GM20000 (cell line): ENCODE measurements around the gene KSR1.
A peak's percentile ranks its signal among the peaks of the same experiment; 100 is the strongest.
"Not testable (repeated sequence)": the region's sequence is repeated elsewhere in the genome, so short reads cannot be mapped to it uniquely, and the experiment has no call there.

Experiments used
- DNase-seq: peaks from one replicate; pipeline ENCODE4 v3.0.0; 2012; ENCODE audit warnings: low spot score
- CTCF ChIP-seq: IDR thresholded peaks from 2 replicates; pipeline ENCODE4 v1.5.1; 2012; ENCODE audit warnings: mild to moderate bottlenecking, control low read depth; ENCODE audit errors: extremely low read depth, missing control alignments

KSR1 gene

GRCh38 chr17:27634026-27634335 is 177.7 kb downstream of the KSR1 start:
- DNase-seq = no peak

GRCh38 chr17:27634776-27635175 is 178.5 kb downstream of the KSR1 start:
- DNase-seq = no peak
- no peak for TF ChIP-seq CTCF

More at GRCh38 chr17:27634026-27634335, 177.7 kb downstream of the KSR1 start:
- TF ChIP-seq CTCF = no peak

- DNase-seq = peak; percentile 51
- TF ChIP-seq CTCF = no peak
These were observed 179.1 kb downstream of the KSR1 start for GRCh38 chr17:27635275-27635823.

GRCh38 chr17:27636005-27636520 is 179.8 kb downstream of the KSR1 start:
- not testable (repeated sequence) for DNase-seq

GRCh38 chr17:27637818-27638217 is 181.6 kb downstream of the KSR1 start:
- DNase-seq = not testable (repeated sequence)

- DNase-seq = not testable (repeated sequence)
These were observed 182.2 kb downstream of the KSR1 start for GRCh38 chr17:27638415-27638914.

- no peak for TF ChIP-seq CTCF
- no peak for DNase-seq
These were observed 184.5 kb downstream of the KSR1 start for GRCh38 chr17:27640790-27641189.

GRCh38 chr17:27644586-27644985 is 188.3 kb downstream of the KSR1 start:
- no peak for DNase-seq
- TF ChIP-seq CTCF = no peak

GRCh38 chr17:27645621-27646020 is 189.4 kb downstream of the KSR1 start:
- not testable (repeated sequence) for DNase-seq

GRCh38 chr17:27646232-27646631 is 190.0 kb downstream of the KSR1 start:
- no peak for TF ChIP-seq CTCF
- DNase-seq = no peak
